GM12878 (cell line): ENCODE measurements around the gene ACACB. TPM values are rescaled to one million over a fixed set of nuclear protein-coding genes. Genes with fewer than 3 reads are reported as not detected.

Source experiments
- ATAC-seq: fragments of 200-7000 bp; cut with Tn5 transposase; 3 replicates; pipeline ENCODE4 v1.9.1; 2020; ENCODE audit warnings: mild to moderate bottlenecking, moderate library complexity
- BruUV-seq: library from RNA; stranded (reverse); fragments of 400-500 nt; replicated peaks from 2 replicates; lab custom pipeline; 2021; lab: Mats Ljungman, UMichigan
- CTCF ChIA-PET: fragments of 300-600 bp; sonication (Branson Sonifier 250); formaldehyde crosslinking; extraction: SDS; loops from one replicate; lab custom pipeline; 2021; ENCODE audit warnings: inconsistent platforms; lab: Yijun Ruan, JAX
- POLR2A ChIA-PET: fragments of 350-600 bp; formaldehyde crosslinking; extraction: SDS; loops from one replicate; lab custom pipeline; 2021; ENCODE audit warnings: inconsistent platforms; lab: Charles Lee
- RAD21 ChIA-PET: fragments of 300-600 bp; sonication (Branson Sonifier 250); formaldehyde crosslinking; loops from one replicate; lab custom pipeline; 2023; ENCODE audit warnings: antibody characterized with exemption; ENCODE audit not compliant: unreplicated experiment; lab: Charles Lee
- SMC1A ChIA-PET: fragments of 300-600 bp; sonication (Branson Sonifier 250); formaldehyde crosslinking; loops from one replicate; lab custom pipeline; 2023; ENCODE audit not compliant: unreplicated experiment, uncharacterized antibody; lab: Charles Lee
- DNase-seq: peaks from one replicate; pipeline ENCODE4 v3.0.0-alpha.2; 2011; ENCODE audit warnings: low read depth, low spot score
- FAIRE-seq: peaks from 3 replicates; lab custom pipeline; 2011; peaks lifted over from hg19 to GRCh38; lab: Jason Lieb, UNC
- H2AFZ ChIP-seq: 2 replicates; pipeline ENCODE4 v1.6.0; 2011; ENCODE audit warnings: low read depth, low read length, control low read depth; ENCODE audit not compliant: control insufficient read depth
- H3K27ac ChIP-seq: 2 replicates; pipeline ENCODE4 v1.5.1; 2011; ENCODE audit warnings: control low read depth; ENCODE audit not compliant: control insufficient read depth, insufficient read depth
- H3K27me3 ChIP-seq, 2 experiments: replicated peaks in 1 of 2; 2 replicates each; pipeline versions ENCODE4 v1.6.0 to v1.6.1; 2011; ENCODE audit warnings: low read length in 1 of 2; ENCODE audit not compliant: control insufficient read depth in 2 of 2, insufficient read depth in 2 of 2
- H3K36me3 ChIP-seq, 2 experiments: 2 replicates each; pipeline ENCODE4 v1.5.1; 2011; ENCODE audit warnings: low read length in 1 of 2; ENCODE audit not compliant: control insufficient read depth in 2 of 2, insufficient read depth in 2 of 2
- H3K4me1 ChIP-seq: 2 replicates; pipeline ENCODE4 v1.6.1; 2011; ENCODE audit warnings: mild to moderate bottlenecking, low read length, moderate library complexity, mixed read lengths; ENCODE audit not compliant: control insufficient read depth, insufficient read depth
- H3K4me2 ChIP-seq: 2 replicates; pipeline ENCODE4 v1.6.0; 2011; ENCODE audit warnings: control low read depth; ENCODE audit not compliant: control insufficient read depth, insufficient read depth
- H3K4me3 ChIP-seq: fragments of 200-600 bp; sonication (generic); 2 replicates; pipeline ENCODE4 v1.5.1; 2016
- H3K79me2 ChIP-seq: 2 replicates; pipeline ENCODE4 v1.6.0; 2011; ENCODE audit warnings: low read length; ENCODE audit not compliant: control insufficient read depth, insufficient read depth
- H3K9ac ChIP-seq: 2 replicates; pipeline ENCODE4 v1.8.0; 2011; ENCODE audit warnings: low read length, control low read depth, mixed read lengths; ENCODE audit not compliant: control insufficient read depth, insufficient read depth
- H3K9me3 ChIP-seq: replicated peaks from 3 replicates; pipeline ENCODE4 v1.5.1; 2011; ENCODE audit warnings: mild to moderate bottlenecking, low read length; ENCODE audit not compliant: control insufficient read depth, insufficient read depth
- H4K20me1 ChIP-seq: 2 replicates; pipeline ENCODE4 v1.6.0; 2011; ENCODE audit not compliant: control insufficient read depth, insufficient read depth
- BMI1 ChIP-seq: fragments of 450-650 bp; IDR thresholded peaks from 2 replicates; pipeline ENCODE4 v1.6.1; 2016; ENCODE audit warnings: mild to moderate bottlenecking, moderate library complexity, borderline replicate concordance
- CTCF ChIP-seq, 3 experiments: IDR thresholded peaks in 2 of 3; conservative IDR thresholded peaks in 1 of 3; 2 replicates each; pipeline ENCODE4 v1.5.1; 2011; ENCODE audit warnings: low read depth in 3 of 3, low read length in 3 of 3, mild to moderate bottlenecking in 3 of 3, control low read depth in 2 of 3, moderate library complexity in 2 of 3, inconsistent platforms in 1 of 3, mixed read lengths in 1 of 3; ENCODE audit not compliant: control insufficient read depth in 2 of 3, insufficient read depth in 1 of 3; ENCODE audit errors: extremely low read depth in 1 of 3
- JUNB ChIP-seq: IDR thresholded peaks from 2 replicates; pipeline ENCODE4 v1.6.1; 2016; ENCODE audit warnings: antibody characterized with exemption, mild to moderate bottlenecking
- MTA3 ChIP-seq: IDR thresholded peaks from 2 replicates; pipeline ENCODE4 v1.6.1; 2012; ENCODE audit warnings: low read length, inconsistent platforms, borderline replicate concordance
- NR2C2 ChIP-seq: IDR thresholded peaks from 2 replicates; pipeline ENCODE4 v1.6.1; 2011; ENCODE audit warnings: borderline replicate concordance, low read depth; ENCODE audit not compliant: control insufficient read depth, insufficient read length
- NRF1 ChIP-seq: conservative IDR thresholded peaks from 2 replicates; pipeline ENCODE4 v1.6.1; 2011; ENCODE audit warnings: mild to moderate bottlenecking, low read depth, low read length, improper control_type of control experiment
- TARDBP ChIP-seq: IDR thresholded peaks from 2 replicates; pipeline ENCODE4 v1.6.1; 2016; ENCODE audit warnings: borderline replicate concordance
- WGBS: methylation state at CpG from one replicate; pipeline ENCODE4 v1.1.6; 2016; ENCODE audit warnings: low lambda C conversion rate; ENCODE audit not compliant: insufficient replicate concordance, insufficient coverage; ENCODE audit errors: missing lambda C conversion rate; 5-methylcytosine and 5-hydroxymethylcytosine counted together
- in situ Hi-C: fragments of 300-500 bp; cut with MboI; formaldehyde crosslinking; loops from 9 replicates; pipeline ENCODE4 v1.14.3; 2018; ENCODE audit warnings: mixed read lengths
- intact Hi-C: fragments of 100-400 bp; cut with micrococcal nuclease; formaldehyde crosslinking; loops from one replicate; pipeline ENCODE4 v1.14.2; 2022; ENCODE audit not compliant: unreplicated experiment
- polyA plus RNA-seq, 11 experiments: library from polyadenylated mRNA; depleted of rRNA in 4 of 11; unstranded in 6 of 11; stranded (reverse) in 5 of 11; fragments of >200 nt; fragmentation: Nextera tagmentation in 4 of 11; fragmentation: Illumina TruSeq in 1 of 11; extraction: Ambion mirVana in 4 of 11; extraction: Trizol in 1 of 11; gene quantifications; 1 replicate in 1 of 11; 2 replicates in 10 of 11; pipeline versions ENCODE4 v1.2.1 to v1.2.3, GENCODE V29; 2011 to 2016; ENCODE audit warnings: inconsistent platforms in 2 of 11, missing spikeins in 2 of 11, low read depth in 1 of 11
- total RNA-seq, 4 experiments: library from RNA; depleted of rRNA in 3 of 4; stranded (reverse); fragments of >200 nt in 3 of 4; fragmentation: Illumina TruSeq in 1 of 4; extraction: Trizol in 1 of 4; gene quantifications; 2 replicates each; pipeline versions ENCODE4 v1.2.1 to v1.2.3, GENCODE V29; 2013 to 2021

Gene ACACB
- total and polyA plus RNA-seq, 10 of the 15 experiments (the other 5 are each of a cell fraction or from before 2014, with no cell fraction given): 0.05 to 1.9 (median 0.38) TPM; not detected in 2

GRCh38 chr12:109289551-109289950 lies 173.2 kb downstream of the ACACB start:
- H3K9ac ChIP-seq: no peak overlapping the region
- H3K36me3 ChIP-seq: no peaks in the 10 kb centered on the region
- H2AFZ ChIP-seq: no peak overlapping the region
- H3K4me3 ChIP-seq: no peak overlapping the region
- no peak overlapping the region for H3K27ac ChIP-seq
- RAD21 ChIA-PET: no interaction called here
- no peak for DNase-seq
- peaks cover 1 to 3% of the 10 kb centered on the region in 2 experiments; a peak in 3 of 4 replicates for H3K27me3 ChIP-seq
- 65% methylated on average over 6 of the region's 6 CpGs for WGBS
- FAIRE-seq: no peak
- no peak for TF ChIP-seq NRF1
- TF ChIP-seq, all 136 proteins: peak for 0
- Histone ChIP-seq H3K9me3 (no peaks in the 10 kb centered on the region), H4K20me1 (no peaks in the 10 kb centered on the region), H3K79me2 (no peaks in the 10 kb centered on the region), H3K4me2 (no peak overlapping the region), H3K4me1 (no peaks in the 10 kb centered on the region)
- ChIA-PET SMC1A (no interaction called here), CTCF (no interaction called here), POLR2A (no interaction called here)
- BruUV-seq: no TSS peak
- intact Hi-C loops: no loop called here
- in situ Hi-C loops: no loop called here
- ATAC-seq: no peak

DNA sequence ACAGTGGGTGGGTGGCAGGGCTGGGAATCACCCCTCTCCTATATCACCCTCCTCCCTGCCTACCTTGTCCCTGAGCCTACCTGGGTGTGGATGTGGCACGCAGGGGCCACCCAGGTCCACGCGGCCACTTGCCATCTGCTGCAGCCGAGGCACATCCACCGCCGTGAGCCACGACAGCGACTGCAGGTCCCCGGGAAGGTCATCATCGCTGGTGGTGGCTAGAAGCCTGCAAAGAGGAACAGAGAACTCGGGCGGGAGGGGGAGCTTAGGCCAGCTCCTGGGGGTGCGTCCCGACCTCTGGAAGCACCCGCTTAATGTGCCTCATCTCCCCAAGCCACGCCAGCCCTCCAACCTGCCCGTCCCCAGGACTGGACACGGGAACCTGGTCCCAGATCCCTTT lies 173.7 kb downstream of the ACACB start:
- Histone ChIP-seq H3K27ac (no peak overlapping the region), H3K4me1 (no peaks in the 10 kb centered on the region), H4K20me1 (no peaks in the 10 kb centered on the region), H3K27me3 (peaks cover 1 to 3% of the 10 kb centered on the region in 2 experiments; a peak in 3 of 4 replicates), H3K9me3 (no peaks in the 10 kb centered on the region), H3K9ac (no peak overlapping the region), H3K4me3 (no peak overlapping the region), H3K79me2 (no peaks in the 10 kb centered on the region), H3K4me2 (no peak overlapping the region), H2AFZ (no peak overlapping the region), H3K36me3 (no peaks in the 10 kb centered on the region)
- RAD21 ChIA-PET: no interaction called here
- in situ Hi-C loops: no loop called here
- CTCF ChIA-PET: no interaction called here
- ATAC-seq (no peak), FAIRE-seq (no peak), DNase-seq (no peak)
- TF ChIP-seq NR2C2 (no peak), TARDBP (no peak), CTCF (IDR thresholded peaks at IDR 0.05 in 2 of 3, conservative IDR thresholded peaks at IDR 0.05 in 1 of 3; ENCODE audit: control insufficient read depth in 2 of 3, extremely low read depth in 1 of 3, insufficient read depth in 1 of 3, low read depth in 3 of 3, low read length in 3 of 3) (no peak), JUNB (no peak), BMI1 (no peak), MTA3 (no peak)
- 71% methylated on average over 18 of the region's 18 CpGs for WGBS
- POLR2A ChIA-PET: no interaction called here
- intact Hi-C loops: no loop called here
- no TSS peak for BruUV-seq
- SMC1A ChIA-PET: no interaction called here
